C4-2B (cell line): Measurements from ENCODE around the gene DNAH17.

Experiments used
- CTCF ChIP-seq: fragments of 450-650 bp; conservative IDR thresholded peaks from 2 replicates; pipeline ENCODE4 v1.5.1; 2017; ENCODE audit warnings: mild to moderate bottlenecking
- ZFX ChIP-seq: fragments of 450-650 bp; IDR thresholded peaks from 2 replicates; pipeline ENCODE4 v1.6.1; 2017

GRCh38 chr17:78376161-78376560 lies 201.0 kb downstream of the DNAH17 start:
- TF ChIP-seq CTCF (no peak), ZFX (no peak)
